K562 (cell line): Measurements from ENCODE around the gene FMOD. TPM values are rescaled to one million over a fixed set of nuclear protein-coding genes. Genes with fewer than 3 reads are reported as not detected.

Experiments used
- CEBPG ChIP-seq, 3 experiments: fragments of 200-800 bp in 1 of 3; sonication (Bioruptor generic) in 1 of 3; sonication (generic) in 1 of 3; formaldehyde crosslinking in 1 of 3; IDR thresholded peaks in 2 of 3; conservative IDR thresholded peaks in 1 of 3; 2 replicates each; pipeline versions ENCODE4 v1.6.1 to v1.8.0; 2016 to 2022; ENCODE audit warnings: missing compliant biosample characterization in 2 of 3, missing genetic modification characterization in 2 of 3, mild to moderate bottlenecking in 1 of 3, missing genetic modification reagents in 1 of 3
- CHCHD3 ChIP-seq: fragments of 250-450 bp; sonication (Bioruptor Pico); IDR thresholded peaks from 2 replicates; pipeline ENCODE4 v2.1.2; 2022; ENCODE audit warnings: mild to moderate bottlenecking
- DIDO1 ChIP-seq: fragments of 450-650 bp; IDR thresholded peaks from 2 replicates; pipeline ENCODE4 v1.6.1; 2016; ENCODE audit warnings: low read depth, missing biosample characterization, missing genetic modification characterization
- EP300 ChIP-seq: IDR thresholded peaks from 2 replicates; pipeline ENCODE4 v1.6.1; 2012; ENCODE audit warnings: low read length, improper control_type of control experiment
- HOXB6 ChIP-seq: fragments of 250-450 bp; sonication (Bioruptor Pico); IDR thresholded peaks from 2 replicates; pipeline ENCODE4 v1.5.1; 2022; ENCODE audit warnings: mild to moderate bottlenecking, borderline replicate concordance
- IRF1 ChIP-seq: sonication (generic); formaldehyde crosslinking; IDR thresholded peaks from 2 replicates; pipeline ENCODE4 v1.8.0; 2022; ENCODE audit warnings: missing genetic modification reagents, mild to moderate bottlenecking, borderline replicate concordance
- KLF6 ChIP-seq: fragments of 250-450 bp; sonication (Bioruptor Pico); IDR thresholded peaks from 2 replicates; pipeline ENCODE4 v1.4.0; 2020; ENCODE audit warnings: mild to moderate bottlenecking, moderate library complexity, borderline replicate concordance
- MEF2D ChIP-seq: conservative IDR thresholded peaks from 2 replicates; pipeline ENCODE4 v1.6.1; 2016; ENCODE audit warnings: low read depth, missing genetic modification characterization, missing compliant biosample characterization
- MXI1 ChIP-seq: IDR thresholded peaks from 2 replicates; pipeline ENCODE4 v1.6.1; 2011; ENCODE audit warnings: low read depth, mild to moderate bottlenecking, improper control_type of control experiment, low read length
- POLR2B ChIP-seq: fragments of 450-650 bp; IDR thresholded peaks from 2 replicates; pipeline ENCODE4 v1.6.1; 2018; ENCODE audit warnings: low read depth; ENCODE audit not compliant: partially characterized antibody
- RBM25 ChIP-seq: fragments of 200-400 bp; formaldehyde crosslinking; IDR thresholded peaks from 2 replicates; pipeline ENCODE4 v1.6.1; 2018; ENCODE audit warnings: low read length, low read depth, moderate library complexity; ENCODE audit not compliant: severe bottlenecking
- REST ChIP-seq, 2 experiments: fragments of 450-650 bp; formaldehyde crosslinking in 1 of 2; IDR thresholded peaks; 2 replicates each; pipeline versions ENCODE4 v1.4.0 to v1.6.1; 2014 to 2020; ENCODE audit warnings: mild to moderate bottlenecking in 2 of 2, borderline replicate concordance in 1 of 2, low read depth in 1 of 2
- TCF7 ChIP-seq: sonication (generic); IDR thresholded peaks from 2 replicates; pipeline ENCODE4 v1.6.1; 2016; ENCODE audit warnings: antibody characterized with exemption, borderline replicate concordance
- ZBED1 ChIP-seq: IDR thresholded peaks from 2 replicates; pipeline ENCODE4 v1.6.1; 2014
- ZBTB2 ChIP-seq: fragments of 450-650 bp; IDR thresholded peaks from 2 replicates; pipeline ENCODE4 v1.6.1; 2016; ENCODE audit warnings: antibody characterized with exemption
- ZKSCAN1 ChIP-seq: fragments of 150-350 bp; IDR thresholded peaks from 2 replicates; pipeline ENCODE4 v1.6.1; 2016; ENCODE audit warnings: low read depth, low read length
- ZNF408 ChIP-seq: fragments of 250-450 bp; sonication (Bioruptor Pico); IDR thresholded peaks from 2 replicates; pipeline ENCODE4 v1.4.0; 2020; ENCODE audit warnings: low read depth, mild to moderate bottlenecking, moderate library complexity
- polyA plus RNA-seq, 8 experiments: library from polyadenylated mRNA; depleted of rRNA in 4 of 8; stranded (reverse) in 5 of 8; unstranded in 3 of 8; fragments of >200 nt; fragmentation: Nextera tagmentation in 2 of 8; fragmentation: Illumina TruSeq in 1 of 8; extraction: Ambion mirVana in 2 of 8; extraction: Trizol in 1 of 8; gene quantifications; 2 replicates each; pipeline versions ENCODE4 v1.2.1 to v1.2.3, GENCODE V29; 2011 to 2014; ENCODE audit warnings: inconsistent platforms in 1 of 8, missing spikeins in 1 of 8
- total RNA-seq, 7 experiments: library from RNA; depleted of rRNA in 6 of 7; stranded (reverse); fragments of >200 nt in 6 of 7; fragmentation: Illumina TruSeq in 2 of 7; extraction: Trizol in 2 of 7; gene quantifications; 2 replicates each; pipeline versions ENCODE4 v1.2.1 to v1.2.3, GENCODE V29; 2011 to 2021; ENCODE audit warnings: low replicate concordance in 1 of 7

Gene FMOD
- total and polyA plus RNA-seq, 9 of the 15 experiments (the other 6 are each of a cell fraction or from before 2014, with no cell fraction given) = 0.03 to 0.13 (median 0.03) TPM; not detected in 6

- TF ChIP-seq ZBTB2 = no peak
- no peak for TF ChIP-seq ZNF408 (CRISPR knock-in tag)
- no peak for TF ChIP-seq EP300
- TF ChIP-seq IRF1 (CRISPR knock-in tag) = no peak
- TF ChIP-seq CHCHD3 (CRISPR knock-in tag) = no peak
- TF ChIP-seq REST (IDR thresholded peaks at IDR 0.05; ENCODE audit: borderline replicate concordance) = no peak
- TF ChIP-seq REST (CRISPR knock-in tag; IDR thresholded peaks at IDR 0.05; ENCODE audit: low read depth) = peak; percentile 67; the same call in 1 of the 2 replicates
- TF ChIP-seq POLR2B = no peak
- TF ChIP-seq RBM25 = peak; percentile 80
- no peak; the same call in 1 of the 2 replicates for TF ChIP-seq CEBPG (CRISPR knock-in tag; IDR thresholded peaks at IDR 0.05)
- no peak for TF ChIP-seq CEBPG (tag; conservative IDR thresholded peaks at IDR 0.05 in 1 of 2, IDR thresholded peaks at IDR 0.05 in 1 of 2)
- no peak for TF ChIP-seq TCF7
- no peak for TF ChIP-seq ZKSCAN1
- no peak for TF ChIP-seq ZBED1
- TF ChIP-seq HOXB6 = no peak
- no peak for TF ChIP-seq MXI1
- TF ChIP-seq MEF2D (tag) = 0 out of 2 replicates have a peak, but pooled peaks have one; percentile 28
- no peak for TF ChIP-seq KLF6 (CRISPR knock-in tag)
- TF ChIP-seq DIDO1 = no peak
Observed at GRCh38 chr1:203326830-203327683, 23.9 kb downstream of the FMOD start (continued).
